OCI-LY1 (cell line): ENCODE results near the gene SRMS.

Experiments used
- H2AFZ ChIP-seq: fragments of 200-600 bp; sonication (generic), shearing (Covaris generic); 2 replicates; pipeline ENCODE4 v1.6.0; 2014; ENCODE audit warnings: antibody characterized with exemption, mild to moderate bottlenecking, low read length
- H3F3A ChIP-seq: fragments of 200-600 bp; sonication (generic), shearing (Covaris generic); 2 replicates; pipeline ENCODE4 v1.6.0; 2014; ENCODE audit warnings: mild to moderate bottlenecking, antibody characterized with exemption, low read length, moderate library complexity; ENCODE audit not compliant: insufficient read depth
- H3K27ac ChIP-seq: fragments of 200-600 bp; sonication (generic); 2 replicates; pipeline ENCODE4 v1.5.1; 2014; ENCODE audit warnings: low read length, mixed run types, mild to moderate bottlenecking, low read depth; ENCODE audit not compliant: poor library complexity, severe bottlenecking
- H3K27me3 ChIP-seq: fragments of 200-600 bp; sonication (generic); 2 replicates; pipeline ENCODE4 v1.6.0; 2014; ENCODE audit warnings: antibody characterized with exemption, mild to moderate bottlenecking, low read length, moderate library complexity; ENCODE audit not compliant: insufficient read depth
- H3K36me3 ChIP-seq: fragments of 200-600 bp; sonication (generic); 2 replicates; pipeline ENCODE4 v1.6.1; 2014; ENCODE audit warnings: mild to moderate bottlenecking, antibody characterized with exemption, low read length, moderate library complexity, mixed read lengths; ENCODE audit not compliant: insufficient read depth
- H3K4me1 ChIP-seq: fragments of 200-600 bp; sonication (generic); 2 replicates; pipeline ENCODE4 v1.5.1; 2014; ENCODE audit warnings: mild to moderate bottlenecking, low read length, moderate library complexity; ENCODE audit not compliant: insufficient read depth, severe bottlenecking
- H3K4me2 ChIP-seq: fragments of 200-600 bp; sonication (generic), shearing (Covaris generic); 2 replicates; pipeline ENCODE4 v1.6.1; 2014; ENCODE audit warnings: low read length
- H3K4me3 ChIP-seq: fragments of 200-600 bp; sonication (generic); 2 replicates; pipeline ENCODE4 v1.5.1; 2014; ENCODE audit warnings: low read length, low read depth, mild to moderate bottlenecking, mixed read lengths; ENCODE audit not compliant: poor library complexity, severe bottlenecking
- H3K79me2 ChIP-seq: fragments of 200-600 bp; shearing (Covaris generic); 2 replicates; pipeline ENCODE4 v1.6.1; 2016; ENCODE audit warnings: mixed run types, low read length, mixed read lengths; ENCODE audit not compliant: insufficient read depth
- H3K9ac ChIP-seq: fragments of 200-600 bp; sonication (generic), shearing (Covaris generic); 2 replicates; pipeline ENCODE4 v1.6.1; 2014; ENCODE audit warnings: mild to moderate bottlenecking, low read length, mixed read lengths
- H3K9me2 ChIP-seq: fragments of 200-600 bp; sonication (generic), shearing (Covaris generic); 2 replicates; pipeline ENCODE4 v1.6.1; 2014; ENCODE audit warnings: low read depth, mild to moderate bottlenecking, low read length, mixed read lengths
- H3K9me3 ChIP-seq: fragments of 200-600 bp; shearing (Covaris generic); 2 replicates; pipeline ENCODE4 v1.6.1; 2014; ENCODE audit warnings: low read length, mixed read lengths
- H4K20me1 ChIP-seq: fragments of 200-600 bp; sonication (generic), shearing (Covaris generic); 2 replicates; pipeline ENCODE4 v1.6.0; 2016; ENCODE audit warnings: mild to moderate bottlenecking, low read length; ENCODE audit not compliant: insufficient read depth
- EZH2 ChIP-seq: fragments of 200-600 bp; sonication (generic), shearing (Covaris generic); IDR thresholded peaks from 2 replicates; pipeline ENCODE4 v1.8.0; 2017; ENCODE audit warnings: borderline replicate concordance, mixed run types, mild to moderate bottlenecking, antibody characterized with exemption, low read length, moderate library complexity, mixed read lengths
- TF ChIP-seq, protein P1 (sequence below): fragments of 200-600 bp; sonication (generic), shearing (Covaris generic); IDR thresholded peaks from 2 replicates; pipeline ENCODE4 v1.5.1; 2017; ENCODE audit warnings: mild to moderate bottlenecking, antibody characterized with exemption, low read length, moderate library complexity, mixed read lengths

SRMS gene

DNA sequence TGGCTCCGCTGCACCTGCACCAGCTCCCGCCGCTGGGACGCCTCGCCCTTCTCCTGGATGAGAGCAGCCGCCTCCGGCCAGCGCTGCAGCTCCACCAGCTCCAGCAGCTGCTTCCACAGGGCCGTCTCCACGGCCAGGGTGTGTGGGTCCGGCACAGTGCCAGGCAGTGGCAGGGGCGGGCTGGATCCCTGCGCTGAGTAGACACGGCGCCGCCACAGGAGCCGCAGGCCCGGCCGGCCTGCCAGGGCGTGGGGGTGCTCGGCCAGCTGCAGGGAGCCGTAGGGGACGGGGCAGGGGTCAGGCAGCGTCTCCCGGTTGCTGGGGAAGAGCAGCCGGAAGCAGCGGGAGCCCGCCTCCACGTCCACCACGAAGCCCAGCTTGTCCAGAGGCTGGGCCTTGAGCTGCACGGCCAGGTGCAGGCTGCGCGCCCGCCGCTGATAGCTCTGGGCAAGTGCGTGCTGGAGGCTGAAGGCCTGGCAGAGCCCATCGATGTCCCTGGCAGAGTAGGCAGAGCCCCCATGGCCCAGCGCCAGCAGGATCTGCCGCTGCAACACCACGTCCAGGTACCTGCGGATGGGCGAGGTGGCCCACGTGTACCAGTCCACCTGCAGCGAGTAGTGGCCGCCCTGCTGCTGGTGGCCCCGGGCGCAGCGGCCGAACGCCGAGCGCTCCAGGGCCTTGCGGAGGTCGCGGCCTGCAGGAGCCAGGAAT is 15.8 kb upstream of the SRMS start:
- no peak overlapping the region for H3K27ac ChIP-seq
- H3K79me2 ChIP-seq: no peaks in the 10 kb centered on the region
- H2AFZ ChIP-seq: no peak overlapping the region
- no peak overlapping the region for H3K4me2 ChIP-seq
- H3K9me3 ChIP-seq: no peaks in the 10 kb centered on the region
- no peak for TF ChIP-seq EZH2
- TF ChIP-seq, protein P1, sequence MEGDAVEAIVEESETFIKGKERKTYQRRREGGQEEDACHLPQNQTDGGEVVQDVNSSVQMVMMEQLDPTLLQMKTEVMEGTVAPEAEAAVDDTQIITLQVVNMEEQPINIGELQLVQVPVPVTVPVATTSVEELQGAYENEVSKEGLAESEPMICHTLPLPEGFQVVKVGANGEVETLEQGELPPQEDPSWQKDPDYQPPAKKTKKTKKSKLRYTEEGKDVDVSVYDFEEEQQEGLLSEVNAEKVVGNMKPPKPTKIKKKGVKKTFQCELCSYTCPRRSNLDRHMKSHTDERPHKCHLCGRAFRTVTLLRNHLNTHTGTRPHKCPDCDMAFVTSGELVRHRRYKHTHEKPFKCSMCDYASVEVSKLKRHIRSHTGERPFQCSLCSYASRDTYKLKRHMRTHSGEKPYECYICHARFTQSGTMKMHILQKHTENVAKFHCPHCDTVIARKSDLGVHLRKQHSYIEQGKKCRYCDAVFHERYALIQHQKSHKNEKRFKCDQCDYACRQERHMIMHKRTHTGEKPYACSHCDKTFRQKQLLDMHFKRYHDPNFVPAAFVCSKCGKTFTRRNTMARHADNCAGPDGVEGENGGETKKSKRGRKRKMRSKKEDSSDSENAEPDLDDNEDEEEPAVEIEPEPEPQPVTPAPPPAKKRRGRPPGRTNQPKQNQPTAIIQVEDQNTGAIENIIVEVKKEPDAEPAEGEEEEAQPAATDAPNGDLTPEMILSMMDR: no peak
- no peaks in the 10 kb centered on the region for H3F3A ChIP-seq
- peaks cover 10% of the 10 kb centered on the region; the same call in 1 of the 2 replicates for H3K27me3 ChIP-seq
- H3K9ac ChIP-seq: no peak overlapping the region
- H3K36me3 ChIP-seq: no peaks in the 10 kb centered on the region
- H4K20me1 ChIP-seq: no peaks in the 10 kb centered on the region
- no peak overlapping the region for H3K4me3 ChIP-seq
- H3K9me2 ChIP-seq: no peaks in the 10 kb centered on the region
- H3K4me1 ChIP-seq: no peaks in the 10 kb centered on the region

DNA sequence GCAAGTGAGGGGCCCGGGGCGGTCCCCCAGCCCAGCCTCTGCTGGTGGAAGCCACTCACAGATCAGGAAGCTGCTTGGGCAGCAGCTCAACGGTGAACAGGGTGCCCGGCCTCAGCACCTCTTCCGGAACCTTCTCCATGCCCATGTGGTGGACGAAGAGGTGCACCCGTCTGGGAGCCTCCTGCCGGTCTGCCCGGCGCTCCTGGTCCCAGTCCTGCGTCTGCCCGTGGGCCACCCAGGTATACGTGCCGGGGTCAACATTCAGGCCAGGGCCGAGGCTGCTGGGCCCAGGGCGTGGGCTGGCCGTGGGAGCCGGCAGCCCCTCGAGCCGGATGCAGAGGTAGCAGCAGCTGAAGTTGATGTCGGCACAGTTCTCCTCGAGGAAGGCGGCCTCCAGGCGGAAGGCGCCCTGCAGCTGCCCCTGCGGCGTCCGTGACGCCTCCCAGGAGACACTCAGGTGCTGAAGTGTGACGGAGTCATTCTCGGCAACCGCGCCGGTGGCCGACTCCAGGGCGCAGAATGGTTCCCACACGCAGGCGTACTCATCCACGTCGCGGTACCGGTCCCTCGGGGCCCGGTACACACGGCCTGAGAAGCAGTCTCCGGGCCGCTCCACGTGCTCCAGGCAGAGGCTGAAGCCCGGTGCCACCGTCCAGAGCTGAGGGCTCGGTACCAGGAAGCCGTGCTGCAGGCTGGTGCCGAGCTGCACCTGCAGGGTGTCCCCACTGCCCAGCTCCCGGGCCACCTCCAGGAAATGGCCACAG is 15.1 kb upstream of the SRMS start:
- TF ChIP-seq EZH2: no peak
- TF ChIP-seq, protein P1: no peak
- H3K4me2 ChIP-seq: no peak overlapping the region
- H3K36me3 ChIP-seq: no peaks in the 10 kb centered on the region
- H3K9me2 ChIP-seq: no peaks in the 10 kb centered on the region
- 0 out of 2 replicates have a peak, but pooled peaks cover 10% of the 10 kb centered on the region for H3K27me3 ChIP-seq
- no peak overlapping the region for H2AFZ ChIP-seq
- H3K9me3 ChIP-seq: no peaks in the 10 kb centered on the region
- H3K79me2 ChIP-seq: no peaks in the 10 kb centered on the region
- H3K9ac ChIP-seq: no peak overlapping the region
- H4K20me1 ChIP-seq: no peaks in the 10 kb centered on the region
- no peak overlapping the region for H3K27ac ChIP-seq
- no peak overlapping the region for H3K4me3 ChIP-seq
- no peaks in the 10 kb centered on the region for H3F3A ChIP-seq
- no peaks in the 10 kb centered on the region for H3K4me1 ChIP-seq

GRCh38 chr20:63561624-63562396 is 14.3 kb upstream of the SRMS start:
- no peaks in the 10 kb centered on the region for H3K9me2 ChIP-seq
- no peaks in the 10 kb centered on the region for H3K36me3 ChIP-seq
- no peak overlapping the region for H2AFZ ChIP-seq
- no peaks in the 10 kb centered on the region for H3K4me1 ChIP-seq
- no peaks in the 10 kb centered on the region for H3K79me2 ChIP-seq
- no peak overlapping the region for H3K4me2 ChIP-seq
- H3K9me3 ChIP-seq: no peaks in the 10 kb centered on the region
- 0 out of 2 replicates have a peak, but pooled peaks cover 8% of the 10 kb centered on the region for H3K27me3 ChIP-seq
- H3F3A ChIP-seq: no peaks in the 10 kb centered on the region
- H3K27ac ChIP-seq: no peak overlapping the region
- H4K20me1 ChIP-seq: no peaks in the 10 kb centered on the region
- TF ChIP-seq, protein P1: no peak
- no peak for TF ChIP-seq EZH2
- H3K4me3 ChIP-seq: no peak overlapping the region
- H3K9ac ChIP-seq: no peak overlapping the region
